Ramos (cell line): ENCODE measurements around the gene SLC6A4.
"Not testable (repeated sequence)": the region's sequence is repeated elsewhere in the genome, so short reads cannot be mapped to it uniquely, and the experiment has no call there.

Source experiments
- in situ Hi-C: fragments of 300-500 bp; cut with MboI; formaldehyde crosslinking; loops from one replicate; pipeline ENCODE4 v1.14.3; 2022; ENCODE audit warnings: low sequenced_read_pairs; ENCODE audit not compliant: unreplicated experiment

The SLC6A4 gene

GRCh38 chr17:30240177-30240576, 4.7 kb upstream of the SLC6A4 start:
- in situ Hi-C loops = no loop called here

GRCh38 chr17:30239089-30239462, 3.6 kb upstream of the SLC6A4 start:
- in situ Hi-C loops = no loop called here

GRCh38 chr17:30238387-30239088, 3.0 kb upstream of the SLC6A4 start:
- in situ Hi-C loops = no loop called here

GRCh38 chr17:30238003-30238344, 2.5 kb upstream of the SLC6A4 start:
- in situ Hi-C loops = no loop called here

- in situ Hi-C loops = no loop called here
These were observed 2.0 kb upstream of the SLC6A4 start for GRCh38 chr17:30237296-30238002.

GRCh38 chr17:30236766-30237165, 1.3 kb upstream of the SLC6A4 start:
- in situ Hi-C loops = no loop called here

- in situ Hi-C loops = no loop called here
These were observed 764 bp upstream of the SLC6A4 start for GRCh38 chr17:30236297-30236624.

- in situ Hi-C loops = no loop called here
These were observed 533 bp downstream of the SLC6A4 start for GRCh38 chr17:30234964-30235363.

GRCh38 chr17:30234296-30234695, 1.2 kb downstream of the SLC6A4 start:
- in situ Hi-C loops = no loop called here

- in situ Hi-C loops = no loop called here
These were observed 2.6 kb downstream of the SLC6A4 start for GRCh38 chr17:30232824-30233427.

GRCh38 chr17:30232015-30232823, 3.3 kb downstream of the SLC6A4 start:
- in situ Hi-C loops = no loop called here

- in situ Hi-C loops = no loop called here
These were observed 4.8 kb downstream of the SLC6A4 start for GRCh38 chr17:30230596-30231125.

- in situ Hi-C loops = not testable (repeated sequence)
These were observed 5.5 kb downstream of the SLC6A4 start for GRCh38 chr17:30230009-30230408.

GRCh38 chr17:30229012-30229411, 6.5 kb downstream of the SLC6A4 start:
- in situ Hi-C loops = no loop called here

- in situ Hi-C loops = no loop called here
These were observed 7.5 kb downstream of the SLC6A4 start for GRCh38 chr17:30228011-30228410.

- in situ Hi-C loops = no loop called here
These were observed 8.6 kb downstream of the SLC6A4 start for GRCh38 chr17:30226878-30227277.

- in situ Hi-C loops = no loop called here
These were observed 9.5 kb downstream of the SLC6A4 start for GRCh38 chr17:30225919-30226553.

GRCh38 chr17:30225112-30225511, 10.4 kb downstream of the SLC6A4 start:
- in situ Hi-C loops = no loop called here

GRCh38 chr17:30224419-30224960, 11.0 kb downstream of the SLC6A4 start:
- in situ Hi-C loops = no loop called here

GRCh38 chr17:30222721-30223175, 12.7 kb downstream of the SLC6A4 start:
- in situ Hi-C loops = no loop called here
